H9 (cell line): ENCODE data around the gene SCAP. TPM values are rescaled to one million over a fixed set of nuclear protein-coding genes. Genes with fewer than 3 reads are reported as not detected.

Experiments
- DNase-seq: peaks from one replicate; pipeline ENCODE4 v3.0.0-alpha.2; 2017
- H2AFZ ChIP-seq: one replicate; pipeline ENCODE4 v1.6.1; 2013; ENCODE audit warnings: mild to moderate bottlenecking, low read length, control low read depth, moderate library complexity
- H2AK5ac ChIP-seq: 2 replicates; pipeline ENCODE4 v1.6.1; 2013; ENCODE audit warnings: low read length, control low read depth, mixed read lengths; ENCODE audit not compliant: insufficient read length
- H2BK120ac ChIP-seq: one replicate; pipeline ENCODE4 v1.6.1; 2013; ENCODE audit warnings: low read depth, mild to moderate bottlenecking, low read length, control low read depth, inconsistent platforms; ENCODE audit not compliant: poor library complexity, severe bottlenecking
- H2BK12ac ChIP-seq: 2 replicates; pipeline ENCODE4 v1.6.1; 2013; ENCODE audit warnings: low read length, control low read depth, mixed read lengths, low read depth; ENCODE audit not compliant: insufficient read length
- H2BK15ac ChIP-seq: 2 replicates; pipeline ENCODE4 v1.6.1; 2013; ENCODE audit warnings: low read depth, low read length, control low read depth
- H2BK20ac ChIP-seq: one replicate; pipeline ENCODE4 v1.6.1; 2013; ENCODE audit warnings: low read depth, mild to moderate bottlenecking, low read length, control low read depth, inconsistent platforms; ENCODE audit not compliant: poor library complexity, severe bottlenecking
- H2BK5ac ChIP-seq: 2 replicates; pipeline ENCODE4 v1.6.1; 2013; ENCODE audit warnings: low read length, control low read depth, mixed read lengths; ENCODE audit not compliant: insufficient read length
- H3K14ac ChIP-seq: 2 replicates; pipeline ENCODE4 v1.6.1; 2013; ENCODE audit warnings: low read length, control low read depth; ENCODE audit not compliant: insufficient read depth
- H3K18ac ChIP-seq: 2 replicates; pipeline ENCODE4 v1.6.1; 2013; ENCODE audit warnings: low read depth, mild to moderate bottlenecking, mixed read lengths, low read length, control low read depth; ENCODE audit not compliant: insufficient read length
- H3K23ac ChIP-seq: 2 replicates; pipeline ENCODE4 v1.6.1; 2013; ENCODE audit warnings: low read length, control low read depth, mixed read lengths, low read depth; ENCODE audit not compliant: insufficient read length
- H3K23me2 ChIP-seq: 2 replicates; pipeline ENCODE4 v1.6.1; 2013; ENCODE audit warnings: low read depth, mild to moderate bottlenecking, mixed read lengths, low read length, control low read depth; ENCODE audit not compliant: insufficient read length, poor library complexity, severe bottlenecking
- H3K27ac ChIP-seq: 2 replicates; pipeline ENCODE4 v1.5.1; 2013; ENCODE audit warnings: low read length, control low read depth, mixed read lengths, low read depth; ENCODE audit not compliant: insufficient read length
- H3K27me3 ChIP-seq: 2 replicates; pipeline ENCODE4 v1.6.1; 2013; ENCODE audit warnings: low read length, control low read depth, inconsistent platforms; ENCODE audit not compliant: insufficient read depth
- H3K4ac ChIP-seq: 2 replicates; pipeline ENCODE4 v1.6.1; 2013; ENCODE audit warnings: low read depth, mild to moderate bottlenecking, control low read depth, inconsistent platforms, low read length, moderate library complexity
- H3K4me1 ChIP-seq: 2 replicates; pipeline ENCODE4 v1.6.1; 2013; ENCODE audit warnings: low read length, control low read depth, inconsistent platforms; ENCODE audit not compliant: insufficient read depth
- H3K4me2 ChIP-seq: 2 replicates; pipeline ENCODE4 v1.6.1; 2013; ENCODE audit warnings: low read length, control low read depth, mixed read lengths; ENCODE audit not compliant: insufficient read length, insufficient read depth
- H3K56ac ChIP-seq: 2 replicates; pipeline ENCODE4 v1.6.1; 2013; ENCODE audit warnings: low read depth, mild to moderate bottlenecking, mixed read lengths, low read length, control low read depth; ENCODE audit not compliant: insufficient read length
- H3K79me1 ChIP-seq: 2 replicates; pipeline ENCODE4 v1.6.1; 2013; ENCODE audit warnings: low read depth, mild to moderate bottlenecking, moderate library complexity, low read length, control low read depth, inconsistent platforms; ENCODE audit not compliant: insufficient read depth, poor library complexity, severe bottlenecking
- H3K79me2 ChIP-seq: 2 replicates; pipeline ENCODE4 v1.6.1; 2013; ENCODE audit warnings: low read length, control low read depth, inconsistent platforms; ENCODE audit not compliant: insufficient read depth
- H3K9ac ChIP-seq: 2 replicates; pipeline ENCODE4 v1.6.1; 2013; ENCODE audit warnings: low read length, control low read depth, mixed read lengths; ENCODE audit not compliant: insufficient read length; ENCODE audit errors: extremely low read depth
- H3K9me3 ChIP-seq: one replicate; pipeline ENCODE4 v1.6.1; 2013; ENCODE audit warnings: low read depth, low read length, inconsistent platforms; ENCODE audit not compliant: control insufficient read depth
- H3T11ph ChIP-seq: one replicate; pipeline ENCODE4 v1.6.1; 2013; ENCODE audit warnings: mild to moderate bottlenecking, low read length, control low read depth, inconsistent platforms
- H4K20me1 ChIP-seq: one replicate; pipeline ENCODE4 v1.6.1; 2013; ENCODE audit not compliant: control insufficient read depth, insufficient read length, insufficient read depth
- H4K5ac ChIP-seq: 2 replicates; pipeline ENCODE4 v1.6.1; 2013; ENCODE audit warnings: low read depth, mild to moderate bottlenecking, mixed read lengths, low read length, control low read depth; ENCODE audit not compliant: insufficient read length
- H4K8ac ChIP-seq: replicated peaks from 2 replicates; pipeline ENCODE4 v1.6.1; 2013; ENCODE audit warnings: low read length, control low read depth, mixed read lengths, low read depth; ENCODE audit not compliant: insufficient read length
- H4K91ac ChIP-seq: 2 replicates; pipeline ENCODE4 v1.6.1; 2013; ENCODE audit warnings: low read depth, mild to moderate bottlenecking, moderate library complexity, mixed read lengths, low read length, control low read depth; ENCODE audit not compliant: insufficient read length
- H3K27ac Mint-ChIP-seq, 3 experiments: 2 replicates in 2 of 3; 3 replicates in 1 of 3; pipeline ENCODE4 v1.8.0; 2020 to 2021; ENCODE audit warnings: mixed read lengths in 3 of 3, mild to moderate bottlenecking in 1 of 3, moderate library complexity in 1 of 3
- H3K27me3 Mint-ChIP-seq: 2 replicates; pipeline ENCODE4 v1.8.0; 2021; ENCODE audit warnings: low read depth, mild to moderate bottlenecking, moderate library complexity, mixed read lengths
- H3K36me3 Mint-ChIP-seq, 3 experiments: 2 replicates in 2 of 3; 3 replicates in 1 of 3; pipeline ENCODE4 v1.8.0; 2020 to 2021; ENCODE audit warnings: low read depth in 3 of 3, mixed read lengths in 3 of 3; ENCODE audit not compliant: insufficient read depth in 1 of 3
- H3K4me1 Mint-ChIP-seq, 2 experiments: 2 replicates each; pipeline ENCODE4 v1.8.0; 2020; ENCODE audit warnings: mixed read lengths in 2 of 2
- H3K4me3 Mint-ChIP-seq, 2 experiments: 2 replicates in 1 of 2; 3 replicates in 1 of 2; pipeline ENCODE4 v1.8.0; 2020 to 2021; ENCODE audit warnings: mild to moderate bottlenecking in 2 of 2, mixed read lengths in 2 of 2, moderate library complexity in 1 of 2
- H3K9me3 Mint-ChIP-seq, 2 experiments: 2 replicates in 1 of 2; 3 replicates in 1 of 2; pipeline ENCODE4 v1.8.0; 2020; ENCODE audit warnings: mild to moderate bottlenecking in 2 of 2, mixed read lengths in 2 of 2, moderate library complexity in 1 of 2
- CTCF ChIP-seq: fragments of 200-600 bp; sonication (generic); conservative IDR thresholded peaks from 3 replicates; pipeline ENCODE4 v1.8.0; 2021; ENCODE audit warnings: antibody characterized with exemption, mild to moderate bottlenecking
- WGBS: extraction: QIAGEN DNeasy Blood & Tissue Kit; methylation state at CpG from one replicate; pipeline ENCODE4 v1.1.7; 2013; ENCODE audit warnings: missing lambda C conversion rate, low lambda C conversion rate, mixed read lengths; ENCODE audit not compliant: insufficient read length; ENCODE audit errors: extremely low coverage; 5-methylcytosine and 5-hydroxymethylcytosine counted together
- total RNA-seq: library from RNA; stranded (reverse); gene quantifications from 2 replicates; pipeline ENCODE4 v1.2.1, GENCODE V29; 2021

SCAP gene
- total RNA-seq, 1 experiment from 2014 or later: 104 TPM

- peaks cover 26 to 33% of the 10 kb centered on the region in 2 experiments for H3K4me1 Mint-ChIP-seq
- peaks cover 2% of the 10 kb centered on the region; the same call in 1 of the 2 replicates for H3K27me3 Mint-ChIP-seq
- peaks cover 0 to 8% (median 8%) of the 10 kb centered on the region in 3 experiments; a peak in 5 of 7 replicates for H3K36me3 Mint-ChIP-seq
- peak overlapping the region in 1 of 3 experiments; percentile 100; a peak in 2 of 7 replicates for H3K27ac Mint-ChIP-seq
- no CpG with 5 or more reads among the region's 19 CpGs for WGBS
- no peak overlapping the region for H3K4ac ChIP-seq
- H2BK120ac ChIP-seq: no peak overlapping the region
- H3K27me3 ChIP-seq: no peaks in the 10 kb centered on the region
- H2BK5ac ChIP-seq: no peak overlapping the region
- DNase-seq: no peak
- no peak overlapping the region for H4K91ac ChIP-seq
- no peak overlapping the region for H2BK20ac ChIP-seq
- no peak overlapping the region for H3K23ac ChIP-seq
- H3K23me2 ChIP-seq: peaks cover 16% of the 10 kb centered on the region
- no peaks in the 10 kb centered on the region; a peak in 1 of 5 replicates for H3K9me3 Mint-ChIP-seq
- no peaks in the 10 kb centered on the region for H3K4me1 ChIP-seq
- no peak overlapping the region for H2AFZ ChIP-seq
- no peak overlapping the region for H2BK12ac ChIP-seq
- H3K9me3 ChIP-seq: no peaks in the 10 kb centered on the region
- no peak overlapping the region for H3K27ac ChIP-seq
- no peak overlapping the region for H4K8ac ChIP-seq
- H2AK5ac ChIP-seq: no peak overlapping the region
- peak overlapping the region; percentile 94 for H3K9ac ChIP-seq
- no peak overlapping the region for H3K14ac ChIP-seq
- H3K56ac ChIP-seq: no peak overlapping the region
- peak overlapping the region; percentile 99 for H3K4me2 ChIP-seq
- no peak overlapping the region for H3K18ac ChIP-seq
- TF ChIP-seq CTCF: no peak
- peak overlapping the region; percentile 98 to 100 for H3K4me3 Mint-ChIP-seq
- no peak overlapping the region for H2BK15ac ChIP-seq
- H4K5ac ChIP-seq: no peak overlapping the region
- H4K20me1 ChIP-seq: no peaks in the 10 kb centered on the region
- H3K79me2 ChIP-seq: peaks cover 9% of the 10 kb centered on the region; the same call in 1 of the 2 replicates
- no peak overlapping the region for H3T11ph ChIP-seq
- H3K79me1 ChIP-seq: peaks cover 3% of the 10 kb centered on the region
Measured at GRCh38 chr3:47379411-47379899, 96.3 kb downstream of the SCAP start.
